Measurements from ENCODE around the gene NHS. TPM values are rescaled to one million over a fixed set of nuclear protein-coding genes. Genes with fewer than 3 reads are reported as not detected.

NHS gene
- total RNA-seq, 1 donor from 2014 or later = 14.9 TPM

GRCh38 chrX:17471121-17471520, 96.1 kb downstream of the NHS start:
- Mint-ChIP-seq H3K27ac (ENCODE audit: unreplicated experiment) (no peak overlapping the region), H3K4me3 (ENCODE audit: unreplicated experiment) (no peak overlapping the region), H3K4me1 (ENCODE audit: low read depth) (peaks cover 14% of the 10 kb centered on the region), H3K36me3 (ENCODE audit: low read depth) (no peaks in the 10 kb centered on the region), H3K9me3 (ENCODE audit: low read depth) (no peaks in the 10 kb centered on the region), H3K27me3 (ENCODE audit: low read depth) (no peaks in the 10 kb centered on the region)
- TF ChIP-seq CTCF (IDR thresholded peaks at IDR 0.05) = no peak
- DNase-seq (ENCODE audit: low spot score) = no peak

DNA sequence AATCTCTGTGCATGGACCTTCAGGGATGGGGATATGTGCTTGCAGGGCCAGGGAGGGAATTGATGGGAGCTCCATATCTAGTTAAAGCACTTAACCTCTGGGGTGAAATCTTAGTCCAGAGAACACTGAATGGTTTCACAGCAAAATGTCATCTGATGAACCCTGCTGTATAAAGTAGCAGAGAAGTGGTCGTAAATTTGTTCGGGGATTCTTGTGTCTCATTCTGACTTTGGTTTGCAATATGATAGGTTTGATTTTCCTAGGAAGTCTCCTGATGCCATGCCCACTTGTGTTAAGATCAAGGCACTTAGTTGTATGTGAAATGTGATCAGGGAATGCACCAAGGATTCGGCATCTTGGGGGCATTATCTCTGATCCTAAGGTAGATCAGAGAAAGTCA, 96.9 kb downstream of the NHS start:
- no peak overlapping the region for H3K27ac Mint-ChIP-seq (ENCODE audit: unreplicated experiment)
- H3K27me3 Mint-ChIP-seq (ENCODE audit: low read depth) = no peaks in the 10 kb centered on the region
- no peak overlapping the region for H3K4me3 Mint-ChIP-seq (ENCODE audit: unreplicated experiment)
- no peak for DNase-seq (ENCODE audit: low spot score)
- H3K9me3 Mint-ChIP-seq (ENCODE audit: low read depth) = no peaks in the 10 kb centered on the region
- H3K36me3 Mint-ChIP-seq (ENCODE audit: low read depth) = no peaks in the 10 kb centered on the region
- H3K4me1 Mint-ChIP-seq (ENCODE audit: low read depth) = peaks cover 15% of the 10 kb centered on the region
- TF ChIP-seq CTCF (IDR thresholded peaks at IDR 0.05) = no peak

- H3K4me3 Mint-ChIP-seq (ENCODE audit: unreplicated experiment) = no peak overlapping the region
- no peaks in the 10 kb centered on the region for H3K9me3 Mint-ChIP-seq (ENCODE audit: low read depth)
- DNase-seq (ENCODE audit: low spot score) = no peak
- peaks cover 15% of the 10 kb centered on the region for H3K4me1 Mint-ChIP-seq (ENCODE audit: low read depth)
- H3K27ac Mint-ChIP-seq (ENCODE audit: unreplicated experiment) = no peak overlapping the region
- no peaks in the 10 kb centered on the region for H3K36me3 Mint-ChIP-seq (ENCODE audit: low read depth)
- TF ChIP-seq CTCF (IDR thresholded peaks at IDR 0.05) = no peak
- H3K27me3 Mint-ChIP-seq (ENCODE audit: low read depth) = peaks cover 2% of the 10 kb centered on the region
These were observed 97.4 kb downstream of the NHS start for GRCh38 chrX:17472424-17472823.

- H3K9me3 Mint-ChIP-seq (ENCODE audit: low read depth) = no peaks in the 10 kb centered on the region
- peaks cover 2% of the 10 kb centered on the region for H3K27me3 Mint-ChIP-seq (ENCODE audit: low read depth)
- TF ChIP-seq CTCF (IDR thresholded peaks at IDR 0.05) = no peak
- H3K4me1 Mint-ChIP-seq (ENCODE audit: low read depth) = peaks cover 15% of the 10 kb centered on the region
- H3K4me3 Mint-ChIP-seq (ENCODE audit: unreplicated experiment) = no peak overlapping the region
- H3K36me3 Mint-ChIP-seq (ENCODE audit: low read depth) = no peaks in the 10 kb centered on the region
- no peak overlapping the region for H3K27ac Mint-ChIP-seq (ENCODE audit: unreplicated experiment)
- DNase-seq (ENCODE audit: low spot score) = no peak
These were observed 98.0 kb downstream of the NHS start for GRCh38 chrX:17473021-17473420.

DNA sequence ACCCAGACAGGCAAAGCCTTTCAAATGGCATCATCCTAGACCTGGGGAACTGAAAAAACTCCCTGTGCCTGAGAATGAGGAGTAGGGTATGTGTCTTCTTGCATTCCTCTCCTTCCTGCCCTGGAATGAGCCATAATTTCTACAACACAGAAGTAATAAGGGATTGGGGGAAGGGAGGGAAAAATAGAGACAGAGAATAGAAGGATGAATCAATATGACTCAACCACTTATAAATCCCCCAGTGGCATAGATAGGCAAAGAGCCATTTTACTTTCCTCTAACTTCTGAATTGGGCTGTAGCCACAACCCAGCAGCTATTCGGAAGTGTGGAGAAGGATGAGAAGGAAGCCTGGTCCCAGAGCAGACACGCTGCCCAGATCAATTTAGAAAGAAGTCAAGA, 99.9 kb downstream of the NHS start:
- Mint-ChIP-seq H3K4me1 (ENCODE audit: low read depth) (peaks cover 15% of the 10 kb centered on the region), H3K36me3 (ENCODE audit: low read depth) (peaks cover 2% of the 10 kb centered on the region), H3K27ac (ENCODE audit: unreplicated experiment) (no peak overlapping the region), H3K9me3 (ENCODE audit: low read depth) (no peaks in the 10 kb centered on the region), H3K4me3 (ENCODE audit: unreplicated experiment) (no peak overlapping the region), H3K27me3 (ENCODE audit: low read depth) (peaks cover 2% of the 10 kb centered on the region)
- no peak for DNase-seq (ENCODE audit: low spot score)
- no peak for TF ChIP-seq CTCF (IDR thresholded peaks at IDR 0.05)
